GM10266 (cell line): ENCODE results near the gene KRTAP5-2.
A peak's percentile ranks its signal among the peaks of the same experiment; 100 is the strongest.

Experiments
- DNase-seq: peaks from one replicate; pipeline ENCODE4 v3.0.0; 2012; ENCODE audit errors: extremely low spot score
- CTCF ChIP-seq: IDR thresholded peaks from 2 replicates; pipeline ENCODE4 v1.5.1; 2012; ENCODE audit warnings: mild to moderate bottlenecking, low read depth; ENCODE audit not compliant: control insufficient read depth, insufficient read depth; ENCODE audit errors: missing control alignments

KRTAP5-2 gene

DNA sequence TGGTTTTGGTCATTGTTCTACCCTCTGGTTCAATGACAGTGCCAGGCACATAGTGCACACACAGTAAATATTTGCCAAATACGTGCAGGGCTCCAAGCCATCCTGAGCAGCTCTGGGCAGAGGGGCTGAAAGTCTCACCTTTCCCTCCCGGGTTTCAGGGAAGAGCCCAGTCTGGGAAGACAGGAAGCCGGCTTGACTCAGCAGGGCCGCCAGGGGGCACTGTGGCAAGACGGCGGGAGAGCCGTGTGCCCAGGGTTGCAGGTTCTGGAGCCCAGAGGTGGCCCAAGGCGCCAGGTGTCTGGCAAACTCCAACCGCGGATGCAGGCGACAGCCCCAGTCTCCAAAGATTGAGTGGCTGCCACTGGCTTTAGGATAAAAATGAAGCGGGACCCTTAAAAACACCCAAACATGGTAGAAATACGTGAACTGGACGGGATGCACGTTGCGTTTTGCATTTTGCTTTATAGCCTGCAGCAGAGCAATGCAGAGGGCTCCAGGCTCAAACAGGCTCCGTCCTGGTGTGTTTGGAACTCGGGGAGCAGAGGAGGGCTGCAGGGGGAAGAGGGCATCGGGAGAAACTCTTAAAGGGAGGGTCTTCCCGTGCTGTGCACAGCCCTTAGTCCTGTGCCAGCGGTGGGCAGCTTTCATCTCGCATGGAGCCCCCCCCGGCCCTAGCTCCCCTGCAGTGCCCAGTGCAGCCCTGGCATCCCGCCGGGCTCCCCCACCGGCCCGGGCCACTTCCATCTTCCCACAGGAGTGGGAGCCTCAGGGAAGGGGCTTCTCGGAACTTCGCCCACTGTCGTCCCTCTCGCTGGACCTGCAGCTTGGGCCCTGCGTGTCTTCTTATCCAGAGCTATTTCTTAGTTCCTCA is 42.2 kb upstream of the KRTAP5-2 start:
- TF ChIP-seq CTCF, result peak; percentile 78
- DNase-seq, result peak; percentile 69

GRCh38 chr11:1639666-1640065 is 41.6 kb upstream of the KRTAP5-2 start:
- TF ChIP-seq CTCF, result peak; percentile 1
- no peak for DNase-seq

GRCh38 chr11:1639102-1639620 is 41.1 kb upstream of the KRTAP5-2 start:
- TF ChIP-seq CTCF, result no peak
- DNase-seq, result no peak

- no peak for TF ChIP-seq CTCF
- no peak for DNase-seq
These were observed 40.2 kb upstream of the KRTAP5-2 start for GRCh38 chr11:1638344-1638743.

GRCh38 chr11:1637628-1638027 is 39.5 kb upstream of the KRTAP5-2 start:
- DNase-seq, result no peak
- TF ChIP-seq CTCF, result no peak

GRCh38 chr11:1636291-1636950 is 38.3 kb upstream of the KRTAP5-2 start:
- no peak for TF ChIP-seq CTCF
- DNase-seq, result no peak

DNA sequence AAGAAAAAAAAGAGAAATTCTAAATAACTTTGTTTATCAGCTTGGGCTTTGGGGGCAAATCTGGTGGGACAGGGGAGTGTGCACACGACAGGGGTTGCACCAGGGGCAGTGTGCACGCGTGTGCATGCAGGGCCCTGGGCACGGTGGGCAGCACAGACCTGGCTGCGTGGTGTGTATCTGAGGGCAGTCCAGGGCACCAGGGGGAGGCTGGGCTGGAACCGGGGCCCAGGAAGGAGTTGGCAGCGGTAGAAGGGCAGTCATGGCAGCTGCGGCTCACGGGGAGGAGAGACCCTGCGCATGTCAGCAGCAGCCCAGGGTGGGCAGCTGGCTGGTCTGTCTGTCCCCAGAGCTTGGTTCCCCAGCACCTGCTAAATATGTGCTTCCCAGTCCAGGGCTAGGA is 35.8 kb upstream of the KRTAP5-2 start:
- no peak for TF ChIP-seq CTCF
- DNase-seq, result no peak
